Lower leg skin (tissue), 3 donors: ENCODE data around the gene SURF2.

Experiments
- CTCF ChIP-seq, 3 donors: fragments of 450-650 bp; IDR thresholded peaks; one replicate each; pipeline ENCODE4 v1.5.1; 2016; ENCODE audit warnings: antibody characterized with exemption in 3 of 3, mild to moderate bottlenecking in 3 of 3, moderate library complexity in 2 of 3
- POLR2A ChIP-seq, 2 donors: fragments of 450-650 bp; IDR thresholded peaks; one replicate each; pipeline ENCODE4 v1.6.1; 2016 to 2017; ENCODE audit warnings: antibody characterized with exemption in 2 of 2, mild to moderate bottlenecking in 1 of 2, moderate library complexity in 1 of 2

- TF ChIP-seq CTCF (IDR thresholded peaks at IDR 0.05) (no peak), POLR2A (IDR thresholded peaks at IDR 0.05) (no peak)
Observed at GRCh38 chr9:133360400-133361393, 4.3 kb downstream of the SURF2 start.
